ENCODE measurements around the gene CAB39L. TPM values are rescaled to one million over a fixed set of nuclear protein-coding genes. Genes with fewer than 3 reads are reported as not detected.

CAB39L gene
- total RNA-seq, 1 donor from 2014 or later: 13.2 TPM

- peaks cover 26% of the 10 kb centered on the region for H3K4me1 Mint-ChIP-seq (ENCODE audit: low read depth, unreplicated experiment)
Observed at GRCh38 chr13:49315036-49315565, 128.8 kb downstream of the CAB39L start.

DNA sequence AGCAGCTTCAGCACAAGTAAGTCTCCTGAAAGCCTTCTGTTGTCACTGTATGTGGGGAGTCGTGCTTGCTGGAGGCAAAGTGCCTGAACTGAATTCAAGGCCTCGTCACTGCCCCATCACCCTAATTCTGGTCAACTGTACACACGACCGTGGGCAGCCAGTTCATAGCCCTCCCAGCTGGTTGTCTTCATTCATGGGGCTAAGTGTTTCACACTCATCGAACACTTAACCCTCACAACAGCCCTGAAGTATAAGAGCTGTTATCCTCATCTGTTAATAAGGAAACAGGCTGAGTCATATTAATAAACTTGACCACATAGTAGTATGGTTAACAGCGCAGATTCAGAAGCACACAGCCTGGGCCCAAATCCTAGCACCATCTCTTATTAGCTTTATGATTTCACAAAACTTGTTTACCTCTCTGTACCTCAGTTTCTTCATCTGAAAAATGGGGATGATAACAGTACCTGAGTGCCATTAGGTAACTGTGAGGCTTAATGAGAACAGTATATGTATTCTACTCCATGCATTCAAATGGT is 129.5 kb downstream of the CAB39L start:
- peaks cover 24% of the 10 kb centered on the region for H3K4me1 Mint-ChIP-seq (ENCODE audit: low read depth, unreplicated experiment)
- H3K79me2 ChIP-seq (ENCODE audit: insufficient read depth, low read length): no peaks in the 10 kb centered on the region
- FAIRE-seq: peak; percentile 45
- no peaks in the 10 kb centered on the region for H3K27me3 Mint-ChIP-seq (ENCODE audit: low read depth, unreplicated experiment)
- H3K4me3 Mint-ChIP-seq (ENCODE audit: unreplicated experiment): no peak overlapping the region
- no peaks in the 10 kb centered on the region for H3K9me3 ChIP-seq (ENCODE audit: insufficient read depth, low read depth, low read length)
- TF ChIP-seq, protein P1, sequence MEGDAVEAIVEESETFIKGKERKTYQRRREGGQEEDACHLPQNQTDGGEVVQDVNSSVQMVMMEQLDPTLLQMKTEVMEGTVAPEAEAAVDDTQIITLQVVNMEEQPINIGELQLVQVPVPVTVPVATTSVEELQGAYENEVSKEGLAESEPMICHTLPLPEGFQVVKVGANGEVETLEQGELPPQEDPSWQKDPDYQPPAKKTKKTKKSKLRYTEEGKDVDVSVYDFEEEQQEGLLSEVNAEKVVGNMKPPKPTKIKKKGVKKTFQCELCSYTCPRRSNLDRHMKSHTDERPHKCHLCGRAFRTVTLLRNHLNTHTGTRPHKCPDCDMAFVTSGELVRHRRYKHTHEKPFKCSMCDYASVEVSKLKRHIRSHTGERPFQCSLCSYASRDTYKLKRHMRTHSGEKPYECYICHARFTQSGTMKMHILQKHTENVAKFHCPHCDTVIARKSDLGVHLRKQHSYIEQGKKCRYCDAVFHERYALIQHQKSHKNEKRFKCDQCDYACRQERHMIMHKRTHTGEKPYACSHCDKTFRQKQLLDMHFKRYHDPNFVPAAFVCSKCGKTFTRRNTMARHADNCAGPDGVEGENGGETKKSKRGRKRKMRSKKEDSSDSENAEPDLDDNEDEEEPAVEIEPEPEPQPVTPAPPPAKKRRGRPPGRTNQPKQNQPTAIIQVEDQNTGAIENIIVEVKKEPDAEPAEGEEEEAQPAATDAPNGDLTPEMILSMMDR (IDR thresholded peaks at IDR 0.05; ENCODE audit: insufficient read depth, low read depth, low read length): no peak
- TF ChIP-seq EZH2 (IDR thresholded peaks at IDR 0.05; ENCODE audit: insufficient read depth, low read length): no peak
- peaks cover 1% of the 10 kb centered on the region for H3K9me3 Mint-ChIP-seq (ENCODE audit: unreplicated experiment)
- H4K20me1 ChIP-seq (ENCODE audit: insufficient read depth, low read length): no peaks in the 10 kb centered on the region
- H3K36me3 Mint-ChIP-seq (ENCODE audit: low read depth, unreplicated experiment): peaks cover 11% of the 10 kb centered on the region
- H3K27ac Mint-ChIP-seq (ENCODE audit: unreplicated experiment): peak overlapping the region; percentile 96
- H3K27me3 ChIP-seq (ENCODE audit: insufficient read depth, low read length): no peaks in the 10 kb centered on the region
- peak overlapping the region; percentile 96 for H3K27ac ChIP-seq (ENCODE audit: low read depth, low read length)
- H3K4me1 ChIP-seq (ENCODE audit: insufficient read depth, low read length): peaks cover 17% of the 10 kb centered on the region
- H3K36me3 ChIP-seq (ENCODE audit: insufficient read depth, low read length): no peaks in the 10 kb centered on the region
- peak overlapping the region; percentile 37 for H2AFZ ChIP-seq (ENCODE audit: low read depth, low read length)
- peak; percentile 70 for DNase-seq (ENCODE audit: low read depth)
- peak overlapping the region; percentile 73 for H3K9ac ChIP-seq (ENCODE audit: low read length)
- peak overlapping the region; percentile 12 for H3K4me3 ChIP-seq (ENCODE audit: insufficient read depth, low read depth, low read length)
- H3K4me2 ChIP-seq (ENCODE audit: low read length): peak overlapping the region; percentile 62

More at GRCh38 chr13:49315036-49315565, 128.8 kb downstream of the CAB39L start:
- H2AFZ ChIP-seq (ENCODE audit: low read depth, low read length): no peak overlapping the region
- H3K79me2 ChIP-seq (ENCODE audit: insufficient read depth, low read length): no peaks in the 10 kb centered on the region
- Mint-ChIP-seq H3K9me3 (ENCODE audit: unreplicated experiment) (peaks cover 1% of the 10 kb centered on the region), H3K4me3 (ENCODE audit: unreplicated experiment) (no peak overlapping the region), H3K36me3 (ENCODE audit: low read depth, unreplicated experiment) (peaks cover 6% of the 10 kb centered on the region), H3K27me3 (ENCODE audit: low read depth, unreplicated experiment) (no peaks in the 10 kb centered on the region), H3K27ac (ENCODE audit: unreplicated experiment) (peak overlapping the region; percentile 4)
- FAIRE-seq (no peak), DNase-seq (ENCODE audit: low read depth) (peak; percentile 32)
- H3K36me3 ChIP-seq (ENCODE audit: insufficient read depth, low read length): no peaks in the 10 kb centered on the region
- no peaks in the 10 kb centered on the region for H4K20me1 ChIP-seq (ENCODE audit: insufficient read depth, low read length)
- H3K27me3 ChIP-seq (ENCODE audit: insufficient read depth, low read length): no peaks in the 10 kb centered on the region
- no peaks in the 10 kb centered on the region for H3K9me3 ChIP-seq (ENCODE audit: insufficient read depth, low read depth, low read length)
- TF ChIP-seq EZH2 (IDR thresholded peaks at IDR 0.05; ENCODE audit: insufficient read depth, low read length): no peak
- TF ChIP-seq, protein P1 (IDR thresholded peaks at IDR 0.05; ENCODE audit: insufficient read depth, low read depth, low read length): no peak
- peak overlapping the region; percentile 96 for H3K27ac ChIP-seq (ENCODE audit: low read depth, low read length)
- H3K4me3 ChIP-seq (ENCODE audit: insufficient read depth, low read depth, low read length): no peak overlapping the region
- peaks cover 17% of the 10 kb centered on the region for H3K4me1 ChIP-seq (ENCODE audit: insufficient read depth, low read length)
- peak overlapping the region; percentile 73 for H3K9ac ChIP-seq (ENCODE audit: low read length)
- H3K4me2 ChIP-seq (ENCODE audit: low read length): peak overlapping the region; percentile 62

GRCh38 chr13:49311816-49312215 is 132.0 kb downstream of the CAB39L start:
- Histone ChIP-seq H3K27me3 (ENCODE audit: insufficient read depth, low read length) (no peaks in the 10 kb centered on the region), H3K9ac (ENCODE audit: low read length) (no peak overlapping the region), H2AFZ (ENCODE audit: low read depth, low read length) (no peak overlapping the region), H3K79me2 (ENCODE audit: insufficient read depth, low read length) (no peaks in the 10 kb centered on the region), H3K4me3 (ENCODE audit: insufficient read depth, low read depth, low read length) (no peak overlapping the region), H3K27ac (ENCODE audit: low read depth, low read length) (no peak overlapping the region), H4K20me1 (ENCODE audit: insufficient read depth, low read length) (no peaks in the 10 kb centered on the region), H3K4me2 (ENCODE audit: low read length) (no peak overlapping the region), H3K9me3 (ENCODE audit: insufficient read depth, low read depth, low read length) (no peaks in the 10 kb centered on the region), H3K4me1 (ENCODE audit: insufficient read depth, low read length) (peaks cover 28% of the 10 kb centered on the region), H3K36me3 (ENCODE audit: insufficient read depth, low read length) (no peaks in the 10 kb centered on the region)
- Mint-ChIP-seq H3K9me3 (ENCODE audit: unreplicated experiment) (no peaks in the 10 kb centered on the region), H3K27me3 (ENCODE audit: low read depth, unreplicated experiment) (no peaks in the 10 kb centered on the region), H3K4me3 (ENCODE audit: unreplicated experiment) (no peak overlapping the region), H3K36me3 (ENCODE audit: low read depth, unreplicated experiment) (peaks cover 11% of the 10 kb centered on the region), H3K4me1 (ENCODE audit: low read depth, unreplicated experiment) (peaks cover 24% of the 10 kb centered on the region), H3K27ac (ENCODE audit: unreplicated experiment) (no peak overlapping the region)
- no peak for TF ChIP-seq EZH2 (IDR thresholded peaks at IDR 0.05; ENCODE audit: insufficient read depth, low read length)
- TF ChIP-seq, protein P1 (IDR thresholded peaks at IDR 0.05; ENCODE audit: insufficient read depth, low read depth, low read length): no peak
- DNase-seq (ENCODE audit: low read depth): no peak
- no peak for FAIRE-seq

Data from astrocyte (in vitro differentiated cells and primary cell).